GM23338 (cell line): ENCODE results near the gene AGFG1. TPM values are rescaled to one million over a fixed set of nuclear protein-coding genes. Genes with fewer than 3 reads are reported as not detected.

Experiments used
- ATAC-seq: fragments of 200-7000 bp; cut with Tn5 transposase; 3 replicates; pipeline ENCODE4 v1.9.1; 2020
- DNase-seq: peaks from one replicate; pipeline ENCODE4 v3.0.0-alpha.2; 2015; ENCODE audit warnings: low spot score
- H2AFZ ChIP-seq: fragments of 200-600 bp; sonication (generic); 2 replicates; pipeline ENCODE4 v1.8.0; 2016; ENCODE audit warnings: antibody characterized with exemption, mild to moderate bottlenecking, moderate library complexity
- H3F3A ChIP-seq: fragments of 200-600 bp; sonication (generic); replicated peaks from 2 replicates; pipeline ENCODE4 v1.8.0; 2017; ENCODE audit warnings: antibody characterized with exemption, mixed run types, low read depth
- H3K27ac ChIP-seq: fragments of 200-600 bp; sonication (generic); 2 replicates; pipeline ENCODE4 v1.6.1; 2016; ENCODE audit warnings: low read depth
- H3K27me3 ChIP-seq: fragments of 200-600 bp; sonication (generic); 2 replicates; pipeline ENCODE4 v1.8.0; 2016; ENCODE audit warnings: mild to moderate bottlenecking, mixed run types, moderate library complexity; ENCODE audit not compliant: insufficient read depth
- H3K36me3 ChIP-seq: fragments of 200-600 bp; sonication (generic); 2 replicates; pipeline ENCODE4 v1.8.0; 2016; ENCODE audit warnings: mild to moderate bottlenecking; ENCODE audit not compliant: insufficient read depth
- H3K4me1 ChIP-seq: fragments of 200-600 bp; sonication (generic); 2 replicates; pipeline ENCODE4 v1.8.0; 2016; ENCODE audit warnings: mild to moderate bottlenecking, moderate library complexity; ENCODE audit not compliant: insufficient read depth
- H3K4me2 ChIP-seq: fragments of 200-600 bp; sonication (generic); 2 replicates; pipeline ENCODE4 v1.7.1; 2017; ENCODE audit warnings: mixed run types
- H3K4me3 ChIP-seq: fragments of 200-600 bp; sonication (generic); 2 replicates; pipeline ENCODE4 v1.6.1; 2016; ENCODE audit warnings: mixed run types
- H3K79me2 ChIP-seq: fragments of 200-600 bp; sonication (generic); replicated peaks from 2 replicates; pipeline ENCODE4 v1.8.0; 2017; ENCODE audit warnings: mild to moderate bottlenecking; ENCODE audit not compliant: insufficient read depth
- H3K9me2 ChIP-seq: fragments of 200-600 bp; sonication (generic); 2 replicates; pipeline ENCODE4 v1.8.0; 2017; ENCODE audit not compliant: insufficient read depth
- H4K20me1 ChIP-seq: fragments of 200-600 bp; sonication (generic); replicated peaks from 2 replicates; pipeline ENCODE4 v1.8.0; 2017; ENCODE audit warnings: mild to moderate bottlenecking; ENCODE audit not compliant: insufficient read depth
- H3K27ac Mint-ChIP-seq: 2 replicates; pipeline ENCODE4 v1.8.0; 2020; ENCODE audit warnings: inconsistent platforms, mild to moderate bottlenecking, moderate library complexity, mixed read lengths
- H3K27me3 Mint-ChIP-seq: 3 replicates; pipeline ENCODE4 v1.8.0; 2022; ENCODE audit warnings: low read depth, mild to moderate bottlenecking, moderate library complexity, mixed read lengths, inconsistent platforms; ENCODE audit not compliant: insufficient read depth, poor library complexity
- H3K36me3 Mint-ChIP-seq: 3 replicates; pipeline ENCODE4 v1.8.0; 2021; ENCODE audit warnings: low read depth, mild to moderate bottlenecking, inconsistent platforms, moderate library complexity, mixed read lengths
- H3K4me1 Mint-ChIP-seq: 3 replicates; pipeline ENCODE4 v1.8.0; 2020; ENCODE audit warnings: mild to moderate bottlenecking, inconsistent platforms, mixed read lengths
- H3K4me3 Mint-ChIP-seq: 3 replicates; pipeline ENCODE4 v1.8.0; 2021; ENCODE audit warnings: moderate library complexity, mild to moderate bottlenecking, inconsistent platforms, mixed read lengths
- H3K9me3 Mint-ChIP-seq: 3 replicates; pipeline ENCODE4 v1.8.0; 2020; ENCODE audit warnings: moderate library complexity, mild to moderate bottlenecking, inconsistent platforms, mixed read lengths
- CREB1 ChIP-seq: fragments of 250-450 bp; sonication (Bioruptor Pico); IDR thresholded peaks from 2 replicates; pipeline ENCODE4 v1.5.0; 2020; ENCODE audit warnings: low read depth, mild to moderate bottlenecking, moderate library complexity
- ETS1 ChIP-seq: IDR thresholded peaks from 2 replicates; pipeline ENCODE4 v1.6.1; 2016; ENCODE audit warnings: antibody characterized with exemption
- EZH2 ChIP-seq: fragments of 200-600 bp; sonication (generic); IDR thresholded peaks from one replicate; pipeline ENCODE4 v1.8.0; 2017; ENCODE audit warnings: antibody characterized with exemption, mild to moderate bottlenecking, low read depth; ENCODE audit not compliant: unreplicated experiment
- EZH2phosphoT487 ChIP-seq: fragments of 200-600 bp; sonication (generic); IDR thresholded peaks from one replicate; pipeline ENCODE4 v1.8.1; 2018; ENCODE audit warnings: antibody characterized with exemption; ENCODE audit not compliant: unreplicated experiment
- JUNB ChIP-seq: IDR thresholded peaks from one replicate; pipeline ENCODE4 v1.6.1; 2016; ENCODE audit warnings: antibody characterized with exemption; ENCODE audit not compliant: unreplicated experiment
- REST ChIP-seq: IDR thresholded peaks from one replicate; pipeline ENCODE4 v1.6.1; 2018; ENCODE audit warnings: antibody characterized with exemption; ENCODE audit not compliant: unreplicated experiment
- STAT1 ChIP-seq: IDR thresholded peaks from one replicate; pipeline ENCODE4 v1.6.1; 2016; ENCODE audit warnings: antibody characterized with exemption; ENCODE audit not compliant: unreplicated experiment
- ZNF114 ChIP-seq: fragments of 250-450 bp; sonication (Bioruptor Pico); IDR thresholded peaks from 2 replicates; pipeline ENCODE4 v1.5.0; 2020; ENCODE audit warnings: mild to moderate bottlenecking, moderate library complexity
- ZNF331 ChIP-seq: fragments of 250-450 bp; sonication (Bioruptor Pico); IDR thresholded peaks from 2 replicates; pipeline ENCODE4 v1.5.0; 2020; ENCODE audit warnings: low read depth, mild to moderate bottlenecking, moderate library complexity
- polyA plus RNA-seq: library from polyadenylated mRNA; unstranded; fragments of >200 nt; fragmentation: Nextera tagmentation; extraction: Ambion mirVana; gene quantifications from 2 replicates; pipeline ENCODE4 v1.2.1, GENCODE V29; 2016
- total RNA-seq: library from RNA; depleted of rRNA; stranded (reverse); fragments of >200 nt; shearing (Covaris generic); gene quantifications from 2 replicates; pipeline ENCODE4 v1.2.3, GENCODE V29; 2014

The AGFG1 gene
- total and polyA plus RNA-seq, 2 experiments from 2014 or later: 14.5 to 113 TPM

GRCh38 chr2:227511239-227511930 is 39.4 kb downstream of the AGFG1 start (continued):
- no peak for TF ChIP-seq REST
- TF ChIP-seq EZH2: no peak
- no peak for TF ChIP-seq ZNF331 (CRISPR knock-in tag)
- TF ChIP-seq EZH2phosphoT487: no peak
- no peak for TF ChIP-seq STAT1

GRCh38 chr2:227511955-227512354 is 40.0 kb downstream of the AGFG1 start:
- H4K20me1 ChIP-seq: peaks cover 65% of the 10 kb centered on the region
- H3K27me3 Mint-ChIP-seq: no peaks in the 10 kb centered on the region
- H3K4me3 ChIP-seq: no peak overlapping the region
- DNase-seq (no peak), ATAC-seq (no peak)
- no peaks in the 10 kb centered on the region for H3K9me3 Mint-ChIP-seq
- H3K36me3 ChIP-seq: no peaks in the 10 kb centered on the region
- H3K27ac ChIP-seq: no peak overlapping the region
- no peaks in the 10 kb centered on the region for H3K36me3 Mint-ChIP-seq
- peaks cover 69% of the 10 kb centered on the region for H3K4me1 Mint-ChIP-seq
- no peak overlapping the region for H3K4me3 Mint-ChIP-seq
- no peak overlapping the region for H3K4me2 ChIP-seq
- H3K9me2 ChIP-seq: no peaks in the 10 kb centered on the region
- H3K27ac Mint-ChIP-seq: no peak overlapping the region; the same call in 1 of the 2 replicates
- no peak overlapping the region for H2AFZ ChIP-seq
- H3K4me1 ChIP-seq: peaks cover 73% of the 10 kb centered on the region
- H3K27me3 ChIP-seq: no peaks in the 10 kb centered on the region
- H3K79me2 ChIP-seq: peaks cover 100% of the 10 kb centered on the region
- no peaks in the 10 kb centered on the region for H3F3A ChIP-seq
- TF ChIP-seq CREB1 (CRISPR knock-in tag) (no peak), EZH2 (no peak), ETS1 (no peak), EZH2phosphoT487 (no peak), REST (no peak), JUNB (no peak), STAT1 (no peak), ZNF114 (CRISPR knock-in tag) (no peak)
